IMR-90 (cell line): Measurements from ENCODE around the gene URB1. TPM values are rescaled to one million over a fixed set of nuclear protein-coding genes. Genes with fewer than 3 reads are reported as not detected.

ENCODE experiments used
- ATAC-seq: fragments of 200-7000 bp; cut with Tn5 transposase; 2 replicates; pipeline ENCODE4 v1.9.1; 2020; ENCODE audit warnings: low read depth, mild to moderate bottlenecking, moderate library complexity
- BruUV-seq: library from RNA; stranded (reverse); fragments of 400-500 nt; replicated peaks from 2 replicates; lab custom pipeline; 2021; lab: Mats Ljungman, UMichigan
- CTCF ChIA-PET: fragments of 300-600 bp; formaldehyde crosslinking; extraction: SDS; loops from one replicate; lab custom pipeline; 2021; ENCODE audit warnings: antibody characterized with exemption; lab: Yijun Ruan, JAX
- POLR2A ChIA-PET: fragments of 300-600 bp; sonication (Branson Sonifier 250); formaldehyde crosslinking; loops from one replicate; lab custom pipeline; 2022; ENCODE audit warnings: antibody characterized with exemption; ENCODE audit not compliant: unreplicated experiment; lab: Charles Lee
- DNase-seq: peaks from one replicate; pipeline ENCODE4 v3.0.0; 2013
- H2AFZ ChIP-seq: replicated peaks from 2 replicates; pipeline ENCODE3; 2013; ENCODE audit warnings: low read length, mild to moderate bottlenecking; ENCODE audit not compliant: poor library complexity
- H2AK5ac ChIP-seq: 2 replicates; pipeline ENCODE4 v1.6.1; 2013; ENCODE audit warnings: low read depth, low read length, inconsistent platforms
- H2AK9ac ChIP-seq: replicated peaks from 2 replicates; pipeline ENCODE3; 2013; ENCODE audit warnings: mild to moderate bottlenecking, low read depth, low read length, moderate library complexity; ENCODE audit not compliant: poor library complexity
- H2BK120ac ChIP-seq: 2 replicates; pipeline ENCODE4 v1.6.1; 2013; ENCODE audit warnings: low read depth, low read length, inconsistent platforms
- H2BK15ac ChIP-seq: 3 replicates; pipeline ENCODE4 v1.6.1; 2013; ENCODE audit warnings: low read depth, low read length, inconsistent platforms
- H2BK20ac ChIP-seq: 2 replicates; pipeline ENCODE4 v1.6.1; 2013; ENCODE audit warnings: low read depth, mild to moderate bottlenecking, inconsistent platforms, low read length, moderate library complexity
- H2BK5ac ChIP-seq: 2 replicates; pipeline ENCODE4 v1.6.1; 2013; ENCODE audit warnings: mild to moderate bottlenecking, low read depth, low read length, inconsistent platforms; ENCODE audit not compliant: poor library complexity, severe bottlenecking
- H3K14ac ChIP-seq: replicated peaks from 2 replicates; pipeline ENCODE4 v1.6.1; 2013; ENCODE audit warnings: low read depth, low read length, inconsistent platforms
- H3K18ac ChIP-seq: 2 replicates; pipeline ENCODE4 v1.6.1; 2013; ENCODE audit warnings: low read depth, low read length, control low read depth
- H3K23ac ChIP-seq: 2 replicates; pipeline ENCODE4 v1.6.1; 2013; ENCODE audit warnings: low read depth, low read length, inconsistent platforms
- H3K27ac ChIP-seq: 2 replicates; pipeline ENCODE4 v1.5.1; 2013; ENCODE audit warnings: mild to moderate bottlenecking, control low read depth, low read length; ENCODE audit not compliant: insufficient read depth
- H3K27me3 ChIP-seq: 2 replicates; pipeline ENCODE4 v1.6.1; 2013; ENCODE audit warnings: low read length; ENCODE audit not compliant: control insufficient read depth, insufficient read depth
- H3K36me3 ChIP-seq: 2 replicates; pipeline ENCODE4 v1.6.1; 2013; ENCODE audit warnings: low read length, mixed read lengths; ENCODE audit not compliant: control insufficient read depth, insufficient read depth
- H3K4ac ChIP-seq: 2 replicates; pipeline ENCODE4 v1.6.1; 2013; ENCODE audit warnings: low read depth, low read length, inconsistent platforms
- H3K4me1 ChIP-seq: 2 replicates; pipeline ENCODE4 v1.6.1; 2013; ENCODE audit warnings: low read length, mixed read lengths; ENCODE audit not compliant: control insufficient read depth, insufficient read depth
- H3K4me2 ChIP-seq: 2 replicates; pipeline ENCODE4 v1.6.1; 2013; ENCODE audit warnings: low read depth, mild to moderate bottlenecking, control low read depth, low read length, moderate library complexity
- H3K4me3 ChIP-seq: 2 replicates; pipeline ENCODE4 v1.5.1; 2013; ENCODE audit warnings: low read depth, mild to moderate bottlenecking, control low read depth, low read length, moderate library complexity; ENCODE audit not compliant: insufficient read depth
- H3K56ac ChIP-seq: 2 replicates; pipeline ENCODE4 v1.6.1; 2013; ENCODE audit warnings: low read length, inconsistent platforms; ENCODE audit not compliant: insufficient read depth; ENCODE audit errors: extremely low read depth
- H3K79me1 ChIP-seq, 2 experiments: 2 replicates each; pipeline ENCODE4 v1.6.1; 2013; ENCODE audit warnings: low read length in 2 of 2, inconsistent platforms in 1 of 2, low read depth in 1 of 2
- H3K9ac ChIP-seq: 2 replicates; pipeline ENCODE4 v1.6.1; 2013; ENCODE audit warnings: low read depth, low read length, control low read depth
- H3K9me1 ChIP-seq: 2 replicates; pipeline ENCODE4 v1.6.1; 2013; ENCODE audit warnings: low read length, inconsistent platforms; ENCODE audit not compliant: insufficient read depth
- H3K9me3 ChIP-seq: 2 replicates; pipeline ENCODE4 v1.6.1; 2013; ENCODE audit warnings: low read length; ENCODE audit not compliant: control insufficient read depth, insufficient read depth
- H4K20me1 ChIP-seq: 2 replicates; pipeline ENCODE4 v1.6.1; 2013; ENCODE audit warnings: low read length, inconsistent platforms; ENCODE audit not compliant: insufficient read depth
- H4K5ac ChIP-seq: 2 replicates; pipeline ENCODE4 v1.6.1; 2013; ENCODE audit warnings: mild to moderate bottlenecking, low read depth, low read length, control low read depth
- H4K8ac ChIP-seq, 2 experiments: 2 replicates each; pipeline ENCODE4 v1.6.1; 2013; ENCODE audit warnings: low read depth in 2 of 2, low read length in 2 of 2, control low read depth in 1 of 2, inconsistent platforms in 1 of 2
- H4K91ac ChIP-seq: 2 replicates; pipeline ENCODE4 v1.6.1; 2013; ENCODE audit warnings: low read depth, low read length, inconsistent platforms; ENCODE audit not compliant: insufficient read depth
- BHLHE40 ChIP-seq: fragments of 150-350 bp; IDR thresholded peaks from 2 replicates; pipeline ENCODE4 v1.6.1; 2016; ENCODE audit warnings: mild to moderate bottlenecking, low read depth, low read length
- CHD1 ChIP-seq: IDR thresholded peaks from 2 replicates; pipeline ENCODE4 v1.6.1; 2012; ENCODE audit warnings: low read depth, low read length, improper control_type of control experiment
- MAFK ChIP-seq: IDR thresholded peaks from 2 replicates; pipeline ENCODE4 v1.6.1; 2012; ENCODE audit warnings: low read depth, low read length, improper control_type of control experiment
- MAZ ChIP-seq: IDR thresholded peaks from 2 replicates; pipeline ENCODE4 v1.6.1; 2012; ENCODE audit warnings: low read depth, mild to moderate bottlenecking, low read length, improper control_type of control experiment, moderate library complexity, borderline replicate concordance
- WGBS, 2 experiments: methylation state at CpG; one replicate each; pipeline versions ENCODE4 v1.1.5 to v1.1.7; 2013; ENCODE audit warnings: missing lambda C conversion rate in 2 of 2; ENCODE audit not compliant: insufficient read length in 1 of 2; ENCODE audit errors: extremely low coverage in 2 of 2; 5-methylcytosine and 5-hydroxymethylcytosine counted together
- dilution Hi-C: fragments of 300-500 bp; cut with HindIII; formaldehyde crosslinking; loops from one replicate; pipeline ENCODE4 v1.14.3; 2018; ENCODE audit warnings: low sequenced_read_pairs; ENCODE audit not compliant: unreplicated experiment
- in situ Hi-C: fragments of 300-500 bp; cut with MboI; formaldehyde crosslinking; loops from 3 replicates; pipeline ENCODE4 v1.14.3; 2019; ENCODE audit warnings: low sequenced_read_pairs, inconsistent platforms, mixed read lengths
- intact Hi-C: fragments of 100-400 bp; cut with micrococcal nuclease; formaldehyde crosslinking; loops from 2 replicates; pipeline ENCODE4 v1.10.0; 2022
- polyA plus RNA-seq, 3 experiments: library from polyadenylated mRNA; depleted of rRNA; stranded (reverse); fragments of >200 nt; gene quantifications; 2 replicates each; pipeline ENCODE4 v1.2.3, GENCODE V29; 2012; ENCODE audit warnings: low replicate concordance in 1 of 3
- total RNA-seq: library from RNA; depleted of rRNA; stranded (reverse); fragments of >200 nt; gene quantifications from 2 replicates; pipeline ENCODE4 v1.2.3, GENCODE V29; 2012

The URB1 gene
- total and polyA plus RNA-seq, 2 of the 4 experiments (the other 2 are of a cell fraction): 9.2 to 12.7 TPM

GRCh38 chr21:32368386-32368785 is 24.4 kb downstream of the URB1 start:
- dilution Hi-C loops: no loop called here
- H3K27ac ChIP-seq: no peak overlapping the region
- ATAC-seq (no peak), DNase-seq (peak; percentile 66)
- in situ Hi-C loops: no loop called here
- peaks cover 5% of the 10 kb centered on the region; the same call in 1 of the 2 replicates for H3K9me1 ChIP-seq
- no peak overlapping the region for H4K8ac ChIP-seq
- H4K5ac ChIP-seq: no peak overlapping the region; the same call in 1 of the 2 replicates
- TF ChIP-seq CHD1 (no peak), MAZ (no peak), BHLHE40 (no peak), MAFK (no peak)
- H3K23ac ChIP-seq: no peak overlapping the region
- 80% methylated on average over 1 of the region's 9 CpGs; no CpG with 5 or more reads in 1 of the 2 experiments for WGBS, 2 experiments
- no peak overlapping the region for H2BK15ac ChIP-seq
- no peak overlapping the region for H2BK120ac ChIP-seq
- no peak overlapping the region for H3K4ac ChIP-seq
- no peak overlapping the region for H3K18ac ChIP-seq
- no peak overlapping the region for H4K91ac ChIP-seq
- H2AK9ac ChIP-seq: no peak overlapping the region
- no peak overlapping the region for H3K4me3 ChIP-seq
- peaks cover 21 to 26% of the 10 kb centered on the region in 2 experiments for H3K79me1 ChIP-seq
- peaks cover 11% of the 10 kb centered on the region for H3K4me1 ChIP-seq
- H2AK5ac ChIP-seq: no peak overlapping the region
- no TSS peak for BruUV-seq
- H3K14ac ChIP-seq: no peak overlapping the region
- no peaks in the 10 kb centered on the region for H4K20me1 ChIP-seq
- no peaks in the 10 kb centered on the region for H3K9me3 ChIP-seq
- H2BK5ac ChIP-seq: no peak overlapping the region
- H3K4me2 ChIP-seq: no peak overlapping the region
- H3K36me3 ChIP-seq: peaks cover 41% of the 10 kb centered on the region
- no peaks in the 10 kb centered on the region for H3K27me3 ChIP-seq
- ChIA-PET POLR2A (no interaction called here), CTCF (no interaction called here)
- no peak overlapping the region for H3K9ac ChIP-seq
- no peak overlapping the region for H2AFZ ChIP-seq
- no peak overlapping the region for H3K56ac ChIP-seq
- intact Hi-C loops: no loop called here
- H2BK20ac ChIP-seq: no peak overlapping the region
